Measurements from ENCODE around the gene TLE6.

DNA sequence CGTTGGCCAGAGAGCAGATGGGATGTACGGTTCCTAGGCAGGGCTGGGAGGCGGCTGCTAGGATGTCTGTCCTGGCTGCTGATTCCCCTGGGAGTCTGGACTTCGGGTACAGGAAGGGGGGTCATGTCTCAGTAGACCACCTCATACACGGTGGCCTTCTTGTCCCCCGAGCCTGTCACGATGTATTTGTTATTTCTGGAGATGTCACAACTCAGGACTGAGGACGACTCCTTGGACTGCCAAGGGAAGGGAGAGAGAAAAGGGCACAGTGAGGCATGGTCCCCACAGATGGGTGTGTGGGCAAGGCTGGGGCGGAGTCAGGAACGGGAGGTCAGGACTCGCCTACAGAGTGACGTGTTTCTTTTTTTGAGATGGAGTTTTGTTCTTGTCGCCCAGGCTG is 20.4 kb downstream of the TLE6 start:
- TF ChIP-seq, protein P1, sequence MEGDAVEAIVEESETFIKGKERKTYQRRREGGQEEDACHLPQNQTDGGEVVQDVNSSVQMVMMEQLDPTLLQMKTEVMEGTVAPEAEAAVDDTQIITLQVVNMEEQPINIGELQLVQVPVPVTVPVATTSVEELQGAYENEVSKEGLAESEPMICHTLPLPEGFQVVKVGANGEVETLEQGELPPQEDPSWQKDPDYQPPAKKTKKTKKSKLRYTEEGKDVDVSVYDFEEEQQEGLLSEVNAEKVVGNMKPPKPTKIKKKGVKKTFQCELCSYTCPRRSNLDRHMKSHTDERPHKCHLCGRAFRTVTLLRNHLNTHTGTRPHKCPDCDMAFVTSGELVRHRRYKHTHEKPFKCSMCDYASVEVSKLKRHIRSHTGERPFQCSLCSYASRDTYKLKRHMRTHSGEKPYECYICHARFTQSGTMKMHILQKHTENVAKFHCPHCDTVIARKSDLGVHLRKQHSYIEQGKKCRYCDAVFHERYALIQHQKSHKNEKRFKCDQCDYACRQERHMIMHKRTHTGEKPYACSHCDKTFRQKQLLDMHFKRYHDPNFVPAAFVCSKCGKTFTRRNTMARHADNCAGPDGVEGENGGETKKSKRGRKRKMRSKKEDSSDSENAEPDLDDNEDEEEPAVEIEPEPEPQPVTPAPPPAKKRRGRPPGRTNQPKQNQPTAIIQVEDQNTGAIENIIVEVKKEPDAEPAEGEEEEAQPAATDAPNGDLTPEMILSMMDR (conservative IDR thresholded peaks at IDR 0.05; ENCODE audit: low read depth, low read length) = no peak
- TF ChIP-seq USF2 (IDR thresholded peaks at IDR 0.05; ENCODE audit: low read depth, low read length) = no peak
- no peak for TF ChIP-seq POLR2A (IDR thresholded peaks at IDR 0.05; ENCODE audit: low read depth, low read length)
- no peak for TF ChIP-seq MXI1 (IDR thresholded peaks at IDR 0.05; ENCODE audit: borderline replicate concordance, low read depth, low read length)
- TF ChIP-seq MAFK (IDR thresholded peaks at IDR 0.05; ENCODE audit: low read depth, low read length) = no peak
- TF ChIP-seq RFX5 (IDR thresholded peaks at IDR 0.05; ENCODE audit: low read depth, low read length) = no peak
- TF ChIP-seq MAZ (IDR thresholded peaks at IDR 0.05; ENCODE audit: borderline replicate concordance, low read depth, low read length) = no peak
- no peak for TF ChIP-seq ELK1 (IDR thresholded peaks at IDR 0.05; ENCODE audit: borderline replicate concordance, low read depth, low read length)
- TF ChIP-seq RAD21 (IDR thresholded peaks at IDR 0.05; ENCODE audit: low read length) = no peak
- no peak for TF ChIP-seq CEBPB (IDR thresholded peaks at IDR 0.05; ENCODE audit: low read depth, low read length)
- TF ChIP-seq BHLHE40 (IDR thresholded peaks at IDR 0.05; ENCODE audit: low read depth, low read length) = no peak
- TF ChIP-seq SMC3 (IDR thresholded peaks at IDR 0.05; ENCODE audit: low read depth, low read length) = no peak
- no peak for TF ChIP-seq CHD1 (IDR thresholded peaks at IDR 0.05; ENCODE audit: low read depth, low read length)
